ENCODE results near the gene ZNF524. TPM values are rescaled to one million over a fixed set of nuclear protein-coding genes. Genes with fewer than 3 reads are reported as not detected.

ZNF524 gene
- total and polyA plus RNA-seq, 12 donors = 0.93 to 83.7 (median 28.3) TPM

- H3K4me3 ChIP-seq = no peak overlapping the region
- no peak overlapping the region for H3K27ac ChIP-seq
- WGBS, 4 donors = 84 to 91% (median 89%) methylated on average over 33 to 75 of the region's 75 CpGs
- no peak for DNase-seq
- intact Hi-C loops (cut with DNase I) = no loop called here
- H3K9me3 ChIP-seq (replicated peaks in 1 of 3) = no peaks in the 10 kb centered on the region
- H3K27me3 ChIP-seq = no peaks in the 10 kb centered on the region
- peaks cover 10 to 23% of the 10 kb centered on the region in 2 donors for H3K4me1 ChIP-seq (replicated peaks in 1 of 2)
- TF ChIP-seq, protein P1, sequence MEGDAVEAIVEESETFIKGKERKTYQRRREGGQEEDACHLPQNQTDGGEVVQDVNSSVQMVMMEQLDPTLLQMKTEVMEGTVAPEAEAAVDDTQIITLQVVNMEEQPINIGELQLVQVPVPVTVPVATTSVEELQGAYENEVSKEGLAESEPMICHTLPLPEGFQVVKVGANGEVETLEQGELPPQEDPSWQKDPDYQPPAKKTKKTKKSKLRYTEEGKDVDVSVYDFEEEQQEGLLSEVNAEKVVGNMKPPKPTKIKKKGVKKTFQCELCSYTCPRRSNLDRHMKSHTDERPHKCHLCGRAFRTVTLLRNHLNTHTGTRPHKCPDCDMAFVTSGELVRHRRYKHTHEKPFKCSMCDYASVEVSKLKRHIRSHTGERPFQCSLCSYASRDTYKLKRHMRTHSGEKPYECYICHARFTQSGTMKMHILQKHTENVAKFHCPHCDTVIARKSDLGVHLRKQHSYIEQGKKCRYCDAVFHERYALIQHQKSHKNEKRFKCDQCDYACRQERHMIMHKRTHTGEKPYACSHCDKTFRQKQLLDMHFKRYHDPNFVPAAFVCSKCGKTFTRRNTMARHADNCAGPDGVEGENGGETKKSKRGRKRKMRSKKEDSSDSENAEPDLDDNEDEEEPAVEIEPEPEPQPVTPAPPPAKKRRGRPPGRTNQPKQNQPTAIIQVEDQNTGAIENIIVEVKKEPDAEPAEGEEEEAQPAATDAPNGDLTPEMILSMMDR (IDR thresholded peaks at IDR 0.05) = no peak
- no peak for TF ChIP-seq POLR2A (IDR thresholded peaks at IDR 0.05)
- H3K36me3 ChIP-seq (replicated peaks in 1 of 2) = peaks cover 0 to 26% of the 10 kb centered on the region in 2 donors
These were observed 14.0 kb downstream of the ZNF524 start for GRCh38 chr19:55613930-55614710.

DNA sequence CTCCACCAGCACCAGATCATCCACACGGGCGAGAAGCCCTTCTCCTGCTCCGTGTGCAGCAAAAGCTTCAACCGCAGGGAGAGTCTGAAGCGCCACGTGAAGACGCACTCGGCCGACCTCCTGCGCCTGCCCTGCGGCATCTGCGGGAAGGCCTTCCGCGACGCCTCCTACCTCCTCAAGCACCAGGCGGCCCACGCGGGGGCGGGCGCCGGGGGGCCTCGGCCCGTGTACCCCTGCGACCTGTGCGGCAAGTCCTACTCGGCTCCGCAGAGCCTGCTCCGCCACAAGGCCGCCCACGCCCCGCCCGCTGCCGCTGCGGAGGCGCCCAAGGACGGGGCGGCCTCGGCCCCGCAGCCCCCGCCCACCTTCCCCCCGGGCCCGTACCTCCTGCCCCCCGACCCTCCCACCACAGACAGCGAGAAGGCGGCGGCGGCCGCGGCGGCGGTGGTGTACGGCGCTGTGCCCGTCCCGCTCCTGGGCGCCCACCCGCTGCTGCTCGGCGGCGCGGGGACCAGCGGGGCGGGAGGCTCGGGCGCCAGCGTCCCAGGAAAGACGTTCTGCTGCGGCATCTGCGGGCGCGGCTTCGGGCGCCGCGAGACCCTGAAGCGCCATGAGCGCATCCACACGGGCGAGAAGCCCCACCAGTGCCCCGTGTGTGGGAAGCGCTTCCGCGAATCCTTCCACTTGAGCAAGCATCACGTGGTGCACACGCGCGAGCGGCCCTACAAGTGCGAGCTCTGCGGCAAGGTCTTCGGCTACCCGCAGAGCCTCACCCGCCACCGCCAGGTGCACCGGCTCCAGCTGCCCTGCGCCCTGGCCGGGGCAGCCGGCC is 14.8 kb downstream of the ZNF524 start:
- 77 to 92% (median 82%) methylated on average over 35 to 98 of the region's 98 CpGs for WGBS, 4 donors

GRCh38 chr19:55615543-55616394 is 15.7 kb downstream of the ZNF524 start:
- no peaks in the 10 kb centered on the region for H3K9me3 ChIP-seq (replicated peaks in 1 of 3)
- TF ChIP-seq, protein P1 (IDR thresholded peaks at IDR 0.05) = no peak
- TF ChIP-seq POLR2A (IDR thresholded peaks at IDR 0.05) = no peak
- no peaks in the 10 kb centered on the region for H3K27me3 ChIP-seq
- peaks cover 0 to 29% of the 10 kb centered on the region in 2 donors for H3K36me3 ChIP-seq (replicated peaks in 1 of 2)
- intact Hi-C loops (cut with DNase I) = no loop called here
- H3K27ac ChIP-seq = no peak overlapping the region
- no peak overlapping the region for H3K4me3 ChIP-seq
- WGBS, 4 donors = 95 to 98% (median 97%) methylated on average over 32 to 88 of the region's 88 CpGs
- peaks cover 10 to 27% of the 10 kb centered on the region in 2 donors for H3K4me1 ChIP-seq (replicated peaks in 1 of 2)
- no peak for DNase-seq

More for the DNA sequence above, 14.8 kb downstream of the ZNF524 start:
- no peak for TF ChIP-seq POLR2A (IDR thresholded peaks at IDR 0.05)
- Histone ChIP-seq H3K27me3 (no peaks in the 10 kb centered on the region), H3K27ac (no peak overlapping the region), H3K36me3 (replicated peaks in 1 of 2) (peaks cover 0 to 26% of the 10 kb centered on the region in 2 donors), H3K9me3 (replicated peaks in 1 of 3) (no peaks in the 10 kb centered on the region), H3K4me3 (no peak overlapping the region), H3K4me1 (replicated peaks in 1 of 2) (peaks cover 10 to 27% of the 10 kb centered on the region in 2 donors)
- intact Hi-C loops (cut with DNase I) = no loop called here
- no peak for DNase-seq

- no peak for DNase-seq
- TF ChIP-seq, protein P1 (IDR thresholded peaks at IDR 0.05) = no peak
- TF ChIP-seq POLR2A (IDR thresholded peaks at IDR 0.05) = no peak
- Histone ChIP-seq H3K4me3 (no peak overlapping the region), H3K4me1 (replicated peaks in 1 of 2) (peaks cover 4 to 20% of the 10 kb centered on the region in 2 donors), H3K27ac (no peak overlapping the region), H3K9me3 (replicated peaks in 1 of 3) (no peaks in the 10 kb centered on the region), H3K27me3 (no peaks in the 10 kb centered on the region), H3K36me3 (replicated peaks in 1 of 2) (peaks cover 0 to 34% of the 10 kb centered on the region in 2 donors)
- intact Hi-C loops (cut with DNase I) = no loop called here
- WGBS, 4 donors = 96 to 100% (median 98%) methylated on average over 2 to 38 of the region's 38 CpGs
These were observed 16.3 kb downstream of the ZNF524 start for GRCh38 chr19:55616395-55616875.
